Mucosa of descending colon (tissue), 3 donors: ENCODE measurements around the gene GNG14. TPM values are rescaled to one million over a fixed set of nuclear protein-coding genes. Genes with fewer than 3 reads are reported as not detected.
A peak's percentile ranks its signal among the peaks of the same experiment; 100 is the strongest.
"Not testable (repeated sequence)": the region's sequence is repeated elsewhere in the genome, so short reads cannot be mapped to it uniquely, and the experiment has no call there.

Experiments
- ATAC-seq: fragments of 200-7000 bp; cut with Tn5 transposase; one replicate; pipeline ENCODE4 v1.9.1; 2020; ENCODE audit warnings: mild to moderate bottlenecking, moderate library complexity
- DNase-seq, 3 donors: peaks; one replicate each; pipeline ENCODE4 v3.0.0-alpha.2; 2020
- H3K36me3 ChIP-seq: fragments of 200-600 bp; one replicate; pipeline ENCODE4 v1.8.0; 2021; ENCODE audit warnings: low read depth, mild to moderate bottlenecking
- H3K4me1 ChIP-seq: fragments of 200-600 bp; one replicate; pipeline ENCODE4 v1.8.0; 2021; ENCODE audit warnings: low read depth, mild to moderate bottlenecking
- H3K4me3 ChIP-seq: fragments of 200-600 bp; one replicate; pipeline ENCODE4 v1.8.0; 2021; ENCODE audit warnings: mild to moderate bottlenecking
- H3K9me3 ChIP-seq: fragments of 200-600 bp; one replicate; pipeline ENCODE4 v1.8.0; 2021; ENCODE audit warnings: mild to moderate bottlenecking
- CTCF ChIP-seq: fragments of 200-600 bp; IDR thresholded peaks from one replicate; pipeline ENCODE4 v1.8.0; 2022; ENCODE audit warnings: antibody characterized with exemption, mild to moderate bottlenecking
- intact Hi-C, 2 donors: fragments of 100-400 bp; cut with DNase I in 1 of 2; cut with micrococcal nuclease in 1 of 2; formaldehyde crosslinking; loops; one replicate each; pipeline versions ENCODE4 v1.11.0 to v1.11.1; 2022; cut with DNase I, micrococcal nuclease
- total RNA-seq, 3 donors: library from RNA; stranded (reverse); fragmentation: NEBNext Ultra II Directional in 2 of 3; extraction: Animal tissue kit (Norgen Biotek cat#: 25700) in 2 of 3; gene quantifications; one replicate each; pipeline versions ENCODE4 v1.2.1 to v1.2.4, GENCODE V29; 2021 to 2023
- donor health status: DM: no; HTN: no; CAD: no; lungs with moderate emphysema.
- donor health status: DM: no; HTN: no; CAD: no.
- donor health status: DM: no; HTN: yes; CAD: no.

The GNG14 gene
- total RNA-seq, 3 donors from 2014 or later, result not detected

GRCh38 chr19:12675940-12676339 is 11.9 kb upstream of the GNG14 start:
- Histone ChIP-seq H3K36me3 (peaks cover 7% of the 10 kb centered on the region), H3K4me3 (no peak overlapping the region), H3K9me3 (no peaks in the 10 kb centered on the region), H3K4me1 (peaks cover 11% of the 10 kb centered on the region)
- no peak for TF ChIP-seq CTCF
- no peak for ATAC-seq
- DNase-seq, result no peak
- intact Hi-C loops, result loop anchor here in 1 of 2 donors (10.0 kb wide), 1 partner anchor 101 kb away; no protein-coding TSS in a partner anchor

DNA sequence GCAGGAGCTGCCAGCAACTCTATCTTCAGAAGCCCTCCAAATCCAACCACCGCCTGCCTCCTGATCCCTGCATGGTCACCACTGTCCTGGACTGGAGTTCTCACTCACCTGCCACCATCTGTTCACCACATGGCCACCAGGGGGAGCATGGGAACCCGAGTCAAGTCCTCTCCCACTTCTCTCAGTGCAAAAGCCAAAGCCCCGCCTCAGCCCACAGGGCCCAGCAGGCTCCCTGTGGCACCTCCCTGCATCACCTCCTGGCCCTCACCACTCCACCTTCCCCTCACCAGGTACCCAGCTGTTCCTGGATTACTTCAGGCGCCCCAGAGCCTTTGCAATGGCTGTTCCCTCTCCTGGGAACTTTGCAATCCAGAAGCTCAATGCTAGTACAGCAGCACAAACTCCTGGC is 11.4 kb upstream of the GNG14 start:
- peak; percentile 79 for ATAC-seq
- Histone ChIP-seq H3K4me3 (no peak overlapping the region), H3K4me1 (peaks cover 12% of the 10 kb centered on the region), H3K36me3 (peaks cover 7% of the 10 kb centered on the region), H3K9me3 (no peaks in the 10 kb centered on the region)
- peak; percentile 63 for TF ChIP-seq CTCF
- intact Hi-C loops, result loop anchor here in 1 of 2 donors (10.0 kb wide), 1 partner anchor 102 kb away; no protein-coding TSS in a partner anchor
- peak; percentile 84 to 92 (median 88) for DNase-seq

DNA sequence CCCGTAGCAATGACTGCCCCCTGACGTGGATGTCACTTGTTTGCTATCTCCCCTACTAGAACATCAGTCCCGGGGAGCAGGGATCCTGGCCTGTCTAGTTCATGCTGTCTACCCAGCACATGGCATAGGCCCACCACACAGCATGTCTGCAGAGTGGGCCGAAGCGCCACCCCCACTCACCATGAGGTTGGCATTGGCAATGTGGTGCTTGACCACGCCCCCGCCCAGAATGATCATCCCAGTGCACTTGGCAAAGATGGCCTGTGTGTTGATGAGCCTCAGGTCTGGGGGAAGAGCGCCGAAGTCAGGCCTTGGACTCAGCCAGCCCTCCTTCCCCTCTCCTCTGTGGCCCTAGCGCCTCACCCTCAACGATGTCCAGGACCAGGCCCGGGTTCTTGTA is 10.9 kb upstream of the GNG14 start:
- TF ChIP-seq CTCF, result no peak
- peaks cover 7% of the 10 kb centered on the region for H3K36me3 ChIP-seq
- no peak for DNase-seq
- H3K9me3 ChIP-seq, result no peaks in the 10 kb centered on the region
- intact Hi-C loops, result loop anchor here in 1 of 2 donors (10.0 kb wide), 1 partner anchor 102 kb away; no protein-coding TSS in a partner anchor
- ATAC-seq, result no peak
- H3K4me1 ChIP-seq, result peaks cover 12% of the 10 kb centered on the region
- H3K4me3 ChIP-seq, result no peak overlapping the region

DNA sequence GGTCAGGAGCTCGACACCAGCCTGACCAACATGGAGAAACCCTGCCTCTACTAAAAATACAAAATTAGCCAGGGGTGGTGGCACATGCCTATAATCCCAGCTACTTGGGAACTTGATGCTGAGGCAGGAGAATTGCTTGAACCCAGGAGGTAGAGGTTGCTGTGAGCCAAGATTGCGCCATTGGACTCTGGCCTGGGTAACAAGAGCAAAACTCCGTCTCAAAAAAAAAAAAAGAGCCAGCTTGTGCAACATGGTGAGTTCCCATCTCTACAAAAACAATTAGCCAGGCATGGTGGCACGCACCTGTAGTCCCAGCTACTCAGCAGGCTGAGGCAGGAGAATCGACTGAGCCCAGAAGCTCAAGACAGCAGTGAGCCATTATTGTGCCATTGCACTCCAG is 9.8 kb upstream of the GNG14 start:
- intact Hi-C loops, result loop anchor here in 1 of 2 donors (10.0 kb wide), 1 partner anchor 103 kb away; no protein-coding TSS in a partner anchor
- ATAC-seq, H3K9me3 ChIP-seq, H3K36me3 ChIP-seq, DNase-seq, H3K4me3 ChIP-seq: not testable (repeated sequence)
- H3K4me1 ChIP-seq, result peaks cover 12% of the 10 kb centered on the region

DNA sequence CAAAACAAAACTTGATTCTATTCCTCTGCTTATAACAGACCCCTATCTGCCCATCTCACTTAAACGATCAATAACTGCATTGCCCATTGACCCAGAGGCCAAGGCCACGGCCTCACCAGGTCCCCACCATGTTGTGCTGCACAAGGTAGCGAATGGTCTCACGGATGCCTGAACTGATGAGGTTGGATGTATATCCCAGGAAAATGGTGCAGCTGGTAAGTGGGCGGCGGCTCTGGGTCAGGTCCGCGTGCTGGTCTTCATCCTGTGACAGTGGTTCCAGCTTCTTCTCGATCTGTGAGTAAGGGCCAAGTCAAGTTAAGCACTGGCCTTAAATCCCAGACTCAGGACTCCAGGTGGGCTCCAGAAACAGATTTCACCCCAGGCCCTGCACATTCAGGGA is 7.8 kb upstream of the GNG14 start:
- ATAC-seq (no peak), DNase-seq (peak in 1 of 3 donors; percentile 50)
- intact Hi-C loops, result no loop called here
- H3K4me1 ChIP-seq, result peaks cover 12% of the 10 kb centered on the region
- no peaks in the 10 kb centered on the region for H3K9me3 ChIP-seq
- H3K36me3 ChIP-seq, result peaks cover 7% of the 10 kb centered on the region
- H3K4me3 ChIP-seq, result no peak overlapping the region
- no peak for TF ChIP-seq CTCF

DNA sequence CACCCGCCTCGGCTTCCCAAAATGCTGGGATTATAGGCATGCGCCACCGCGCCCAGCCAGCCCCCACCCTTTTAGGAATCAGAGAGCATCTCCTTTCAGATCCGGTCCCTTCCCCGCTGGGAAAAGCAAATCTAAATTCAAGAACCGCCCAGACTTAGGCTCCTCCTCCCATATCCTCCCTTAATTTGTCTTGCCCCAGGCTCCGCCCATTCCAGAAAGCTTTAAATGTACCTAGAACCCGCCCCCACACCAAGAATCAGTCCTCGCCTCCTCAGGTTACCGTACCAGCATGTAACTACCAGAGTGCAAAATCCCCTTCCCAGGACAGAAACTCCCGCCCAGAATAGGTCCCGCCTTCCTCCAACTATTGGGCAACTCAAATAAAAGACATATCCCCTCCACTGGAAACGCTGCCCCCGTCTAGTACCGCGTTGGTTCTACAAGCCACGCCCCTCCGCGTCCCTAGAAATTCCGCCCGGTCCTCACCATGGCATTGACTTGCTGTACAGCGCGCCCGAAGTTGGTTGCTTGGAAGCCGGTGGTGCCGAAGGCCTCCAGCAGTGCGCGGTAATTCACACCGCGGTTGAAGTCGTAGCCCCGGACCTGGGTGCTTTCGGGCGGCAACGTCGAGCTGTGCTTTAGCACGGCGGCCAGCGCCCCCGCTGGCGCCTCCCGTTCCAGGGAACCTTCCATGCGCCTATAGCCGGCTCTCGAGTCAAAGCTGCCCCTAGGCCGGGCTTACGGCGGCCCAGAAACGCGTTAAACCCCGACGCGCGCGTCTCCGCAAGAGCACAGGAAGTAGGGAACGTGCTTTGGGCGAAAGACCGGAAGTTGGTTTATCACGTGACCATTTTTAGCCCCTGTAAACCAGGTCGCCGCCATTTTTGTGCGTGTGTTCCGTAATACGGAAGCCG is 6.5 kb upstream of the GNG14 start, which contains the start of gene DHPS:
DHPS (minus strand) TSS at position 807 of the 914 bp plus-strand sequence; CDS start at position 693, 114 bp downstream.
- Histone ChIP-seq H3K9me3 (no peaks in the 10 kb centered on the region), H3K36me3 (no peaks in the 10 kb centered on the region), H3K4me3 (peak within 1 kb of the TSS; percentile 90), H3K4me1 (peaks cover 12% of the 10 kb centered on the region)
- intact Hi-C loops, result no loop called here
- no peak for TF ChIP-seq CTCF
- DNase-seq (peak; percentile 88 to 97 (median 93)), ATAC-seq (peak; percentile 94)
